ENCODE results near the gene TGFB3.

DNA sequence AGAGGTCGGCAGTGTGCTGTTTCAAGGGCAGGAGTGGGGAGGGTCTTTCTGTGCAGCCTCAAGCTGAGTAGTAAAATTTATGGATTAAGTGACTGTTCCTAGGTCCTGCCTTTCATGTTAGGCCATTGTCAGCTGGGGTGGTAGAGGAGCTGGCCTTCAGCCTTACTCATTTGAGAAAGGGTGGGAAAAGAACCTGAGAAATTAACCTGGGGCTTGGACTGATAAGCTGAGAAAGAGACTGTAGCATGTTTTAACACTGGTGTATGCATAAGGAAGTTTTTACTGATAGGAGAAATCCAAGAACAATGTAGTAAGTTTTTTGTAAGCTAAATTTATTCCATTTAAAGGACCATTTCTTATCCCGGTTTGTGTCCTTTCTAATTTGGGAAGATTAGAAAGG is 24.5 kb upstream of the TGFB3 start:
- TF ChIP-seq, protein P1, sequence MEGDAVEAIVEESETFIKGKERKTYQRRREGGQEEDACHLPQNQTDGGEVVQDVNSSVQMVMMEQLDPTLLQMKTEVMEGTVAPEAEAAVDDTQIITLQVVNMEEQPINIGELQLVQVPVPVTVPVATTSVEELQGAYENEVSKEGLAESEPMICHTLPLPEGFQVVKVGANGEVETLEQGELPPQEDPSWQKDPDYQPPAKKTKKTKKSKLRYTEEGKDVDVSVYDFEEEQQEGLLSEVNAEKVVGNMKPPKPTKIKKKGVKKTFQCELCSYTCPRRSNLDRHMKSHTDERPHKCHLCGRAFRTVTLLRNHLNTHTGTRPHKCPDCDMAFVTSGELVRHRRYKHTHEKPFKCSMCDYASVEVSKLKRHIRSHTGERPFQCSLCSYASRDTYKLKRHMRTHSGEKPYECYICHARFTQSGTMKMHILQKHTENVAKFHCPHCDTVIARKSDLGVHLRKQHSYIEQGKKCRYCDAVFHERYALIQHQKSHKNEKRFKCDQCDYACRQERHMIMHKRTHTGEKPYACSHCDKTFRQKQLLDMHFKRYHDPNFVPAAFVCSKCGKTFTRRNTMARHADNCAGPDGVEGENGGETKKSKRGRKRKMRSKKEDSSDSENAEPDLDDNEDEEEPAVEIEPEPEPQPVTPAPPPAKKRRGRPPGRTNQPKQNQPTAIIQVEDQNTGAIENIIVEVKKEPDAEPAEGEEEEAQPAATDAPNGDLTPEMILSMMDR (conservative IDR thresholded peaks at IDR 0.05; ENCODE audit: low read length), result no peak
- TF ChIP-seq EZH2phosphoT487 (IDR thresholded peaks at IDR 0.05; ENCODE audit: borderline replicate concordance, low read depth, low read length), result no peak
